Measurements from ENCODE around the gene PTPRK. TPM values are rescaled to one million over a fixed set of nuclear protein-coding genes. Genes with fewer than 3 reads are reported as not detected.
A peak's percentile ranks its signal among the peaks of the same experiment; 100 is the strongest.

The PTPRK gene
- total and polyA plus RNA-seq, 2 of the 13 experiments (the other 11 are each of a cell fraction or from before 2014, with no cell fraction given): 43.6 to 98.3 TPM

DNA sequence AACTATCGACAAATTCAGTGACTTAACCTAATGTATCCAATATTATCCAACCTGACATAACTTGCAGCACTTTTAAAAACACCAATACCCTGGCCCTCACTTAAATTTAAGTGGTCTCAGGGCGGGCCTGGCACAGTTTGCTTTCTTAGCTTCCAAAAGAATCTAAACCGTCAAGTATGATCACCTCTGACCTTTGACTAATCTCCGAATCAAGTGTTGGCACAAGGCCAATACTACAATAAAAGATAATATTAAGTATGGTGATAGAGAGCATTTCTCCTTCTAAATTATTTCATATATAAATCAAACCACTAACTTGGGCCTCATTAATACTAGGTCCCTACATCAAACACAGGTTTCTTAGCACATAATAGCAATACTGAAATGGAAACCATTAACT is 153.0 kb downstream of the PTPRK start:
- Histone ChIP-seq H3K4me1 (ENCODE audit: insufficient read depth, low read length) (peaks cover 67% of the 10 kb centered on the region), H3K36me3 (replicated peaks in 1 of 2; ENCODE audit: control insufficient read depth in 1 of 2, insufficient read depth in 2 of 2, low read length in 2 of 2) (peaks cover 0 to 1% of the 10 kb centered on the region in 2 experiments; a peak in 2 of 5 replicates), H3K79me2 (ENCODE audit: insufficient read depth, low read length) (peaks cover 54% of the 10 kb centered on the region), H3K9ac (ENCODE audit: insufficient read depth, low read depth, low read length) (no peak overlapping the region), H3K27ac (ENCODE audit: extremely low read length, insufficient read depth, low read length) (no peak overlapping the region), H3K4me3 (replicated peaks in 1 of 3; ENCODE audit: insufficient read depth in 1 of 3, low read depth in 2 of 3, low read length in 3 of 3) (no peak overlapping the region), H2AFZ (ENCODE audit: low read length) (no peak overlapping the region), H3K4me2 (ENCODE audit: low read depth, low read length) (no peak overlapping the region), H4K20me1 (ENCODE audit: insufficient read depth, low read length) (no peaks in the 10 kb centered on the region; the same call in 1 of the 2 replicates), H3K27me3 (ENCODE audit: control insufficient read depth in 1 of 2, insufficient read depth in 2 of 2, low read length in 2 of 2) (no peaks in the 10 kb centered on the region), H3K9me3 (ENCODE audit: low read length) (no peaks in the 10 kb centered on the region)
- WGBS (ENCODE audit: low lambda C conversion rate): 98% methylated on average over 4 of the region's 4 CpGs
- POLR2A ChIA-PET: no interaction called here
- CTCF ChIA-PET (ENCODE audit: low intra/inter-chr PET ratio, low total read pairs): no interaction called here
- ATAC-seq (no peak), FAIRE-seq (no peak), DNase-seq (ENCODE audit: low spot score) (no peak)
- 0 out of 2 replicates have a peak, but pooled peaks have one; percentile 8 for TF ChIP-seq RORA (CRISPR knock-in tag; IDR thresholded peaks at IDR 0.05)
- no peak for TF ChIP-seq SYNCRIP (IDR thresholded peaks at IDR 0.05; ENCODE audit: insufficient read depth, low read depth, low read length)
- TF ChIP-seq, protein P1, sequence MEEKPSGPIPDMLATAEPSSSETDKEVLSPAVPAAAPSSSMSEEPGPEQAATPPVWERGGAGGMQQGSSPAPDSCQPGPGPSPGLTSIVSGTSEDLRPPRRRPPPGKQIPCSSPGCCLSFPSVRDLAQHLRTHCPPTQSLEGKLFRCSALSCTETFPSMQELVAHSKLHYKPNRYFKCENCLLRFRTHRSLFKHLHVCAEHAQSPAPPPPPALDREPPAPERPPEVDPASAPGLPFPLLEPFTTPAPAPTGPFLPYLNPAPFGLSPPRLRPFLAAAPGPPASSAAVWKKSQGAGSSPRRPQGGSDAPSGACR (CRISPR knock-in tag; IDR thresholded peaks at IDR 0.05): no peak
- peak; percentile 5; the same call in 1 of the 2 replicates for TF ChIP-seq CREM (IDR thresholded peaks at IDR 0.05)
- TF ChIP-seq CREM (CRISPR knock-in tag; IDR thresholded peaks at IDR 0.05): no peak
- TF ChIP-seq ZNF136 (CRISPR knock-in tag; IDR thresholded peaks at IDR 0.05; ENCODE audit: low read depth): no peak
- in situ Hi-C loops (cut with HindIII; ENCODE audit: extremely low pct_ligation_motif_present, low pct_unique_long_range_greater_than_20kb): no loop called here
- intact Hi-C loops (cut with micrococcal nuclease; ENCODE audit: unreplicated experiment): loop anchor here (5.0 kb wide), 1 partner anchor 150 kb away; no protein-coding TSS in a partner anchor
- BruUV-seq (replicated peaks): no TSS peak

GRCh38 chr6:128365520-128366160 is 154.8 kb downstream of the PTPRK start:
- BruUV-seq (replicated peaks): no TSS peak
- CTCF ChIA-PET (ENCODE audit: low intra/inter-chr PET ratio, low total read pairs): no interaction called here
- ATAC-seq (peak; percentile 68), FAIRE-seq (peak; percentile 46), DNase-seq (ENCODE audit: low spot score) (peak; percentile 77)
- 78% methylated on average over 3 of the region's 3 CpGs for WGBS (ENCODE audit: low lambda C conversion rate)
- no peak overlapping the region for H2AFZ ChIP-seq (ENCODE audit: low read length)
- in situ Hi-C loops (cut with HindIII; ENCODE audit: extremely low pct_ligation_motif_present, low pct_unique_long_range_greater_than_20kb) (no loop called here), intact Hi-C loops (cut with micrococcal nuclease; ENCODE audit: unreplicated experiment) (loop anchor here (5.0 kb wide), 1 partner anchor 152 kb away; no protein-coding TSS in a partner anchor)
- H3K36me3 ChIP-seq (replicated peaks in 1 of 2; ENCODE audit: control insufficient read depth in 1 of 2, insufficient read depth in 2 of 2, low read length in 2 of 2): peaks cover 0 to 1% of the 10 kb centered on the region in 2 experiments; a peak in 2 of 5 replicates
- H3K27me3 ChIP-seq (ENCODE audit: control insufficient read depth in 1 of 2, insufficient read depth in 2 of 2, low read length in 2 of 2): no peaks in the 10 kb centered on the region
- no peaks in the 10 kb centered on the region for H3K9me3 ChIP-seq (ENCODE audit: low read length)
- H3K4me3 ChIP-seq (replicated peaks in 1 of 3; ENCODE audit: insufficient read depth in 1 of 3, low read depth in 2 of 3, low read length in 3 of 3): no peak overlapping the region
- H3K27ac ChIP-seq (ENCODE audit: extremely low read length, insufficient read depth, low read length): peak overlapping the region; percentile 9
- peak overlapping the region; percentile 13; the same call in 1 of the 2 replicates for H3K4me2 ChIP-seq (ENCODE audit: low read depth, low read length)
- POLR2A ChIA-PET: interaction anchor here (1.0 kb wide), 1 partner anchor 141 kb away, joined by 4 read pairs; no protein-coding TSS in a partner anchor
- H3K9ac ChIP-seq (ENCODE audit: insufficient read depth, low read depth, low read length): no peak overlapping the region
- H3K4me1 ChIP-seq (ENCODE audit: insufficient read depth, low read length): peaks cover 58% of the 10 kb centered on the region
- H3K79me2 ChIP-seq (ENCODE audit: insufficient read depth, low read length): peaks cover 50% of the 10 kb centered on the region
- H4K20me1 ChIP-seq (ENCODE audit: insufficient read depth, low read length): no peaks in the 10 kb centered on the region; the same call in 1 of the 2 replicates
- TF ChIP-seq EP300 (IDR thresholded peaks at IDR 0.05; ENCODE audit: low read depth in 2 of 2, low read length in 2 of 2): peak in 1 of 2 experiments; percentile 69; a peak in 2 of 4 replicates
- peak; percentile 17; the same call in 1 of the 2 replicates for TF ChIP-seq EP300 (CRISPR knock-in tag; IDR thresholded peaks at IDR 0.05; ENCODE audit: borderline replicate concordance)
- peak; percentile 86 for TF ChIP-seq POGZ (CRISPR knock-in tag; IDR thresholded peaks at IDR 0.05)
- 0 out of 4 replicates have a peak, but pooled peaks of 1 of the 2 experiments have one; percentile 48 for TF ChIP-seq KLF16 (CRISPR knock-in tag; IDR thresholded peaks at IDR 0.05)
- 0 out of 2 replicates have a peak, but pooled peaks have one; percentile 51 for TF ChIP-seq HOXA5 (CRISPR knock-in tag; IDR thresholded peaks at IDR 0.05)
- peak; percentile 55; the same call in 1 of the 2 replicates for TF ChIP-seq MIXL1 (CRISPR knock-in tag; IDR thresholded peaks at IDR 0.05)
- peak; percentile 37; the same call in 1 of the 2 replicates for TF ChIP-seq TCF7 (IDR thresholded peaks at IDR 0.05; ENCODE audit: low read depth)
- TF ChIP-seq KAT8 (CRISPR knock-in tag; IDR thresholded peaks at IDR 0.05): peak; percentile 68; the same call in 1 of the 2 replicates
- TF ChIP-seq FOXA3 (CRISPR knock-in tag; IDR thresholded peaks at IDR 0.05): peak; percentile 63
- TF ChIP-seq FOXJ3 (CRISPR knock-in tag; IDR thresholded peaks at IDR 0.05; ENCODE audit: borderline replicate concordance): peak; percentile 83; the same call in 1 of the 2 replicates
- TF ChIP-seq CEBPB (IDR thresholded peaks at IDR 0.05; ENCODE audit: borderline replicate concordance, low read depth, low read length): peak; percentile 72; the same call in 1 of the 2 replicates
- TF ChIP-seq HMG20A (CRISPR knock-in tag; IDR thresholded peaks at IDR 0.05; ENCODE audit: borderline replicate concordance): peak; percentile 62; the same call in 1 of the 2 replicates
- TF ChIP-seq SAP130 (CRISPR knock-in tag; IDR thresholded peaks at IDR 0.05; ENCODE audit: low read depth): peak; percentile 36

Measured in HepG2 (cell line).